EH (cell line): ENCODE results near the gene TAAR2.
"Not testable (repeated sequence)": the region's sequence is repeated elsewhere in the genome, so short reads cannot be mapped to it uniquely, and the experiment has no call there.

Experiments
- DNase-seq: peaks from one replicate; pipeline ENCODE4 v3.0.0-alpha.2; 2015; ENCODE audit warnings: low read depth

The TAAR2 gene

DNA sequence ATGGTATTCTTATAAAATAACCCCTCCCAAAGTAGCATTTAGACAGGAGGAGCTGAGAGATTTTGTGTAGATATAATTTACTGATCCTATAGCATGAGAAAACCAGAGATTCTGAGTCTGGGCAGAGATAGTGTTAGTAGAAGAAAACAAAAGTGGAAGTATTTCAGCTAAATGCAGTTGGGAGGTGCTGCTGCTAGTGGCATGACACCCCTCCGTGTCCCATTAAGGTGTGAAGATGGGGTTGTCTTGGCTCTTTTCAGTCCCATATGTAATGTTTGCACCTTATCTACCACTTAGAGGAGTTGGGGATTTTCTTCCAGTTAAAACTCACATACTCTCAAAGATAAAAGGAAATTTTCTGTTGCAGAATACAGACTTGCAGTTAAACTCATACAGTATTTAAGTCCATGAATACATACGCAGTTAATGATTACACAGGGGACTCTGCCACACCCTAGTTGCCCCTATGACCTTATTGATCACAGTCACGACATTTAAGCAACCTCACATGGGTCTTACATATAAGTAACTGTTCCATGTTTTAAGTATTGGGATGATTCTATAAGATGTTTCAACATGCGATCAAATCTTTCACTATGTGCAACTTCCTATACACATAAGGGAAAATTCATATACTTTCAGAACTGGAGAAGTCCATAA lies 11.5 kb downstream of the TAAR2 start:
- no peak for DNase-seq

- no peak for DNase-seq
These were observed 12.5 kb downstream of the TAAR2 start for GRCh38 chr6:132611616-132612015.

DNA sequence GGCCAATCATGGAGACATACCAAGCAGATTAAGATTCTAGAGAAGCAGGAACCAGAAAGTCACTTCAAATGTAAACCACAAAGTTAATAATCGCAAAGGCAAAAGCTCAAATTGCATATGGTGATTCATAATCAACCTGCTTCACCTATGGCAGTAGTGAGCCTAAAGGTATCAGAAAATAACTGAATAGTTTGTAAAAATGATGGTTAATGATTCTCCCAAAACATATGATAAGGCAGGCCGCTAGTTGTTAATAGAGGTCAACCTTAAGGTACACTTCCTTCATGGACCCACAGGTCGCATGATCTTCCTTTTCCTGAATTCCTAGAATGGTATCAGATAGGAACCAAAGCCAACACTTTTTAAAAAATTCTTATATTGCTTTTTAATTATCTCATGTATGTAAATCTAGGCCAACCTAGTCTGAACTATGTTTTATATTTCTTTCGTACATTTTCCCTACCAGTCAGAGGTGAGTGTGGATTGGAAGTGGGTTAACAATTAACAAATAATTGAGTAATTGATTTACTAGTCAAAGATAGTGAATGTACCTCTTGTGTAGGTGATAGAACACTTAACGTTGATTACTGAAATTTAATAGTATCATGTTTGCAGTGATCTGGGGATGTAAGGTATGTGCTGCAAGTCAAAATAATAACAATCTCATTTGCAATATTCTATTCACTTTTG lies 16.4 kb downstream of the TAAR2 start:
- DNase-seq = no peak

DNA sequence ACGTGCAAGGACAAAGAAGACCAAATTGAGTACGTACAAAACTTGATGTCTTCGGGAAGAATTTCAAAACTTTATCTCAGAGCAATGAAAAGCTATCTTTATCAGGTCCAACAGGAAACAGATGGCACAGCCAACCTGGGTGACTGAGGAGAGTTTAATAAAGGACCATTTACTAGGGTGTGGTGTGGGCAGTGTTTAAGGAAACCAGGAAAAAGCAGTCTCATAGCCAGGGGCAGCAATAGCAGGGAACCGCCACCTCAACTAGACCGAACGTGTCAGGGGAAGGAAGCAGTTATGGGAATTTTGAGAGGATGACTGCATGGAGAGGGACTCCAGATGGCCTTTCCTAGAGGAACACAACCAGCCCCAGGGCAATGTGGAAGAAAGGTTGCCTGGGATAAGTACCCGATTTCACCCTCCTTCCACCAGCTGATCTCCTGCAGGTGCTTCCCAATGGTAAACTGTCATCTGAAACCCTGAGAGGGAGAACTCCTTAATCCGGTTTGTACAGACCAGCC lies 19.4 kb downstream of the TAAR2 start:
- no peak for DNase-seq

DNA sequence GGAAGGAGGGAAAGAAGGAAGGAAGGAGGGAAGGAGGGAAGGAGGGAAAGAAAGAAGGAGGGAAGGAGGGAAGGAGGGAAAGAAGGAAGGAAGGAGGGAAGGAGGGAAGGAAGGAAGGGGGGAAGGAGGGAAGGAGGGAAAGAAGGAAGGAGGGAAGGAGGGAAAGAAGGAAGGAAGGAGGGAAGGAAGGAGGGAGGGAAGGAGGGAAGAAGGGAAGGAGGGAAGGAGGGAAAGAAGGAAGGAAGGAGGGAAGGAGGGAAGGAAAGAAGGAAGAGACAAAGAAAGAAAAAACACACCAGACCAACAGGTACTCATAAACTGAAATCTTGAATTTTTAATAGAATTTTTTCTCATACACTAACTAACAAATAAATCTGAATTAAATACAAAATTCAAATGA lies 23.2 kb downstream of the TAAR2 start:
- DNase-seq = not testable (repeated sequence)

GRCh38 chr6:132598473-132598872 lies 25.6 kb downstream of the TAAR2 start:
- peak; percentile 3 for DNase-seq

DNA sequence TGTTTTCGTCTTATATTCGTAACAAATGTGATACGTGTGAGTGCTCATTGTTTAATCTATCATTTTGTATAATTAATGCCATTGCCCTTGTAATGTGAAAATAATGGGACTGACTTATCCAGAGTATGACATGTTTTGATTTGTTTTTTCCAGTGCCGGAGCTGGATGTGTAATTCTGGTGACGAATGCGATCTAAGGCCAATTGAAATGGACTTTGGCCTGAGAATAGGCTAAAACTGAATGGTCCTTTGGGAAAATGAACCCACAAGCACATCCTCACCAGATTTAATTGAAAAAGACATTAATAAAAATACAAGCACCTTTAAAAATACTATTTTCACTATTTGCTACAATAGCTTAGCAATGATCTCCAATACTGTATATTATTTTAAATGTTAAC lies 27.9 kb downstream of the TAAR2 start:
- DNase-seq = no peak

DNA sequence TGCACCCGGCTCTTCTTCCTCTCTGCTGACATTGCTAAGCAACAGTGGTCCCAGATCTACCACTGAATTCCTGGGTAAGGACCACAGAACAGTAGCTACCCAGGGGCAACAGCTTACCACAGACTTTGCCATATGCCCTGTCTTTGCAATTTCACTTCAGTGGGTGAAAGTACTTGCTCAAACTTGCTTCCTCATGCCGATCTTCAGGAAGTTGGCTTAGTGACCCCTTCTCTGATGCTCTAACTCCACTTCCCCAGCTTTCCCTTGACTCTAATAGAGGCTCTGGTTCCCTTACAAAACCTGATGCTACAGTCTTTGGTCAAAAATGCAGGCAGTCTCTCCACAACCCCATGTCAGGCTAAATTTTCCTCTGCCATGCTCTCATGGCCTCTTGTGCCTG lies 31.2 kb downstream of the TAAR2 start:
- no peak for DNase-seq

GRCh38 chr6:132590362-132590761 lies 33.7 kb downstream of the TAAR2 start:
- DNase-seq = no peak

- DNase-seq = no peak
These were observed 34.6 kb downstream of the TAAR2 start, which contains the start of gene TAAR5 for GRCh38 chr6:132589454-132589853. TAAR5 (minus strand) TSS chr6:132589741; CDS start chr6:132589686, 55 bp downstream.

- no peak for DNase-seq
These were observed 36.7 kb downstream of the TAAR2 start for GRCh38 chr6:132587424-132587823.

DNA sequence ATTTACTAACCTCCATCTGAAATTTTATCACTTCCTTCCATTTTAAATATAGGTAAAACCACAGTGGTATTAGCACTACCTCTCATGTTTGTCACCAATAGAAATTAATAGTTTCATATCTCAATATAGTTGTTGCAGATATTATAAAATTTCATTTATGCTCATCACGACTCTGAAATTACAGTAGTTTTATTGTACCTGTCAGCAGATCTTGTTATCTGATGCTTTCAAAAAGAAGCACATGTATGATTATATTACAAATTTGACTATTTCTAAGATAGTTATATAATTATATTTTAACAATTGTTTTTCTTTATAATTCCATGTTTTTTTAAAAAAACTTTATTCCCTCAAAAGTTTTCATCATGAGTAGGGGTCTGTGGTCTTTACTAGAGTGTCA lies 39.4 kb downstream of the TAAR2 start:
- no peak for DNase-seq

- DNase-seq = no peak
These were observed 52.3 kb downstream of the TAAR2 start for GRCh38 chr6:132571774-132572173.

DNA sequence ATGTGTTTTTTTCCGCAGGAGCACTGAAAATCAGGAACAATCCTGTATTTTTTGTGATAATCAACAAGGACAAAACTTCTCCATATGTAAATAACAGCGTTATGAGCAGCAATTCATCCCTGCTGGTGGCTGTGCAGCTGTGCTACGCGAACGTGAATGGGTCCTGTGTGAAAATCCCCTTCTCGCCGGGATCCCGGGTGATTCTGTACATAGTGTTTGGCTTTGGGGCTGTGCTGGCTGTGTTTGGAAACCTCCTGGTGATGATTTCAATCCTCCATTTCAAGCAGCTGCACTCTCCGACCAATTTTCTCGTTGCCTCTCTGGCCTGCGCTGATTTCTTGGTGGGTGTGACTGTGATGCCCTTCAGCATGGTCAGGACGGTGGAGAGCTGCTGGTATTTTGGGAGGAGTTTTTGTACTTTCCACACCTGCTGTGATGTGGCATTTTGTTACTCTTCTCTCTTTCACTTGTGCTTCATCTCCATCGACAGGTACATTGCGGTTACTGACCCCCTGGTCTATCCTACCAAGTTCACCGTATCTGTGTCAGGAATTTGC lies 53.8 kb downstream of the TAAR2 start, which contains the start of gene TAAR6:
TAAR6 (plus strand) TSS at position 102 of the 557 bp plus-strand sequence; CDS start at position 102, 0 bp downstream.
- no peak for DNase-seq

GRCh38 chr6:132569170-132569569 lies 54.9 kb downstream of the TAAR2 start:
- DNase-seq = no peak

GRCh38 chr6:132568611-132569010 lies 55.5 kb downstream of the TAAR2 start:
- no peak for DNase-seq

DNA sequence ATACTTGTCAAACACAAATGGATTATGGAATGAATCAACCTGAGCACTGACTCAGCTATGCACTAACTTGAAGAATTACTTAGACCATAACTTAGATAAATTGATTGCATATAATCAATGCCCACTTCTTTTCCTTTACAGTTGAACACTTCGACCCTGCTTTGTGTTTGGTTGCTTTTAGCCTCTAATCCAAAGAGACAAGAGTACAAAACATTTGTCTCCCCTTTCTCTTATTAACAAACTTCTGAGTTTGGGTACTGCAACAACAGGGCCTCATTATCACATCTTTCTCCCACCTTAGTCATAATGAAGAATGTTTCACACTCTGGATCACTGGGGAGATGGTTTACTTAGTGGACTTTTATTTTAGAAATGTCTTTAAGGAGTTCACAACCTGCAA lies 56.5 kb downstream of the TAAR2 start:
- DNase-seq = no peak
